CD4-positive, alpha-beta T cell treated with Interleukin-4 for 4 hours (primary cell): ENCODE results near the gene PCDH19.

ENCODE experiments used
- DNase-seq: peaks from one replicate; pipeline ENCODE4 v3.0.0-alpha.2; 2020

The PCDH19 gene

GRCh38 chrX:100395781-100396180 lies 14.3 kb downstream of the PCDH19 start:
- no peak for DNase-seq

- DNase-seq = no peak
Observed at GRCh38 chrX:100381619-100382018, 28.5 kb downstream of the PCDH19 start.

- DNase-seq = no peak
Observed at GRCh38 chrX:100379388-100379986, 30.6 kb downstream of the PCDH19 start.

- no peak for DNase-seq
Observed at GRCh38 chrX:100377826-100378225, 32.2 kb downstream of the PCDH19 start.

- no peak for DNase-seq
Observed at GRCh38 chrX:100376576-100376975, 33.5 kb downstream of the PCDH19 start.

- DNase-seq = no peak
Observed at GRCh38 chrX:100373673-100374072, 36.4 kb downstream of the PCDH19 start.

- DNase-seq = no peak
Observed at GRCh38 chrX:100368167-100368566, 41.9 kb downstream of the PCDH19 start.

GRCh38 chrX:100363896-100364295 lies 46.2 kb downstream of the PCDH19 start:
- no peak for DNase-seq

- DNase-seq = no peak
Observed at GRCh38 chrX:100358766-100359165, 51.3 kb downstream of the PCDH19 start.

GRCh38 chrX:100356351-100356896 lies 53.6 kb downstream of the PCDH19 start:
- DNase-seq = no peak

GRCh38 chrX:100355680-100356079 lies 54.4 kb downstream of the PCDH19 start:
- no peak for DNase-seq

- no peak for DNase-seq
Observed at GRCh38 chrX:100353326-100353725, 56.7 kb downstream of the PCDH19 start.

GRCh38 chrX:100350704-100351489 lies 59.2 kb downstream of the PCDH19 start:
- DNase-seq = no peak

GRCh38 chrX:100349391-100349790 lies 60.7 kb downstream of the PCDH19 start:
- no peak for DNase-seq

GRCh38 chrX:100341142-100341510 lies 68.9 kb downstream of the PCDH19 start:
- no peak for DNase-seq

- DNase-seq = no peak
Observed at GRCh38 chrX:100340491-100341141, 69.5 kb downstream of the PCDH19 start.

GRCh38 chrX:100328351-100328750 lies 81.7 kb downstream of the PCDH19 start:
- no peak for DNase-seq

- DNase-seq = no peak
Observed at GRCh38 chrX:100319716-100320115, 90.4 kb downstream of the PCDH19 start.

GRCh38 chrX:100316987-100317386 lies 93.1 kb downstream of the PCDH19 start:
- no peak for DNase-seq

- DNase-seq = no peak
Observed at GRCh38 chrX:100315566-100315965, 94.5 kb downstream of the PCDH19 start.

- DNase-seq = no peak
Observed at GRCh38 chrX:100299559-100299958, 110.5 kb downstream of the PCDH19 start.

GRCh38 chrX:100297728-100298127 lies 112.3 kb downstream of the PCDH19 start:
- DNase-seq = no peak

- no peak for DNase-seq
Observed at GRCh38 chrX:100296183-100296753, 113.8 kb downstream of the PCDH19 start.

- DNase-seq = no peak
Observed at GRCh38 chrX:100294965-100295364, 115.1 kb downstream of the PCDH19 start.
